Measurements from ENCODE around the gene CDIP1.
A peak's percentile ranks its signal among the peaks of the same experiment; 100 is the strongest.

The CDIP1 gene

DNA sequence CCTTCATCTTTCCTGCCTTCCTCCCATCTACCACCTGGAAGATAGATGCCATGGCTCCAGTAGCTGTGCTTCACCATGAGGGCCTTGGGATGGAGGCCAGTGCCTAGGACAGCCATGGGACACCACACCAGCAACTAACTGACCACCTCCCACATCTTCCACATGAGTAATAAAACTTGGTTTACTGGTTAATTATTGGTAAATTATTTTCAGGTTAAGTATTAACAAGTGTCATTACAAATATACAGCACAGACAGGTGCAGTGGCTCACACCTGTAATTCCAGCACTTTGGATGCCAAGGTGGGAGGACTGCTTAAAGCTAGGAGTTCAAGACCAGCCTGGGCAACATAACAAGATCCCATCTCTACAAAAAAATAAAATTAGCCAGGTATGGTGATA is 14.0 kb downstream of the CDIP1 start:
- Mint-ChIP-seq H3K9me3 (no peaks in the 10 kb centered on the region), H3K27ac (no peak overlapping the region), H3K4me3 (no peak overlapping the region), H3K36me3 (ENCODE audit: low read depth) (peaks cover 17% of the 10 kb centered on the region), H3K4me1 (peaks cover 54% of the 10 kb centered on the region), H3K27me3 (ENCODE audit: low read depth, poor library complexity) (no peaks in the 10 kb centered on the region)
- no peak for TF ChIP-seq CTCF (IDR thresholded peaks at IDR 0.05)
- DNase-seq = no peak

- H3K4me3 Mint-ChIP-seq = no peak overlapping the region
- no peaks in the 10 kb centered on the region for H3K9me3 Mint-ChIP-seq
- peaks cover 46% of the 10 kb centered on the region for H3K4me1 Mint-ChIP-seq
- no peaks in the 10 kb centered on the region for H3K27me3 Mint-ChIP-seq (ENCODE audit: low read depth, poor library complexity)
- TF ChIP-seq CTCF (IDR thresholded peaks at IDR 0.05) = no peak
- H3K27ac Mint-ChIP-seq = no peak overlapping the region
- DNase-seq = no peak
- peaks cover 17% of the 10 kb centered on the region for H3K36me3 Mint-ChIP-seq (ENCODE audit: low read depth)
Measured at GRCh38 chr16:4523686-4524085, 14.9 kb downstream of the CDIP1 start.

DNA sequence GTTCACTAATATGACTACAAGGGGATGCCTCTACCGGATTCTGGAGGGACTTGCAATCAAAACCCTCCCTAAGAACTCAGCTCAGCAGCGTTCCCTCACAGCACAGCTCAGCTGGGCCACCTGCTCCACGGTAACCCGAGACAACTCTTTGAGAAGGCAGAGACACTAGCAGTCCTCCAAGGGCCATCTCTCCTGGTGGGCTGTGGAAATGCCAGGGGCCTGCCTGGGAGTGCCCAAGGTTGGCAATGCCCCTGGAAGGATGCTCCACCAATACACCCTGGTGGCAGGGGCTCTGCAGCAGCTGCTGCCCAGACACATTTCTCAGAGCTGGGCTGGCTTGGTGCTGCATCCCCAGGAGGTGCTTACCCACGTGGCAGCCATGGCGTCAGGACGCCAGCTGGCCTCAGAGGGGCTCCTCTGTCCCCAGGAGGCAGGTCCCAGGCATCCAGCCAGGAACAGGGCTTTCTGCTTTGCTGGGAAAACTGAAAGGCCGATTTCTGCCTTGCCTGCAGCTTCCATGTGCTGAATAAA is 16.5 kb downstream of the CDIP1 start:
- H3K9me3 Mint-ChIP-seq = no peaks in the 10 kb centered on the region
- H3K4me3 Mint-ChIP-seq = no peak overlapping the region
- DNase-seq = no peak
- H3K36me3 Mint-ChIP-seq (ENCODE audit: low read depth) = peaks cover 17% of the 10 kb centered on the region
- H3K27ac Mint-ChIP-seq = peak overlapping the region; percentile 94
- no peaks in the 10 kb centered on the region for H3K27me3 Mint-ChIP-seq (ENCODE audit: low read depth, poor library complexity)
- H3K4me1 Mint-ChIP-seq = peaks cover 42% of the 10 kb centered on the region
- TF ChIP-seq CTCF (IDR thresholded peaks at IDR 0.05) = no peak

DNA sequence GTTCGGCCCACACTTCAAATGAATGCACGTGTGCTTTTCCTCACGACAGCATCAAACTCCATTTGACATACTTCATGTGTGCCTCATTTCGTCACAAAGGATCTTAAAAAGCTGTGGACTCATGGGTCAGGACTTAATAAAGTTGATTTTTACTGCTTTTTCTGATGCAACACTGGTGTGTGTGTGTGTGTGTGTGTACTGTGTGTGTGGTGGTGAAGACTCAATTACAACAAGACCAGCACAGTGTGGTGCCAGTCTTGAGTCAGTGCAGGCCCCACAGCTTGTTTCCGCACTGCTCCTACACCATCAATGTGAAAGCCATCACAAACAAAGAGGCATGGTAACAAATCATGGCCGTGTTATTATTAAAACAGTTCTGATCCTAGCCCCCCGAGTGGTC is 17.7 kb downstream of the CDIP1 start:
- H3K36me3 Mint-ChIP-seq (ENCODE audit: low read depth) = peaks cover 17% of the 10 kb centered on the region
- no peak for DNase-seq
- H3K9me3 Mint-ChIP-seq = no peaks in the 10 kb centered on the region
- no peak overlapping the region for H3K4me3 Mint-ChIP-seq
- peaks cover 2% of the 10 kb centered on the region for H3K27me3 Mint-ChIP-seq (ENCODE audit: low read depth, poor library complexity)
- peak overlapping the region; percentile 88 for H3K27ac Mint-ChIP-seq
- no peak for TF ChIP-seq CTCF (IDR thresholded peaks at IDR 0.05)
- peaks cover 40% of the 10 kb centered on the region for H3K4me1 Mint-ChIP-seq

DNA sequence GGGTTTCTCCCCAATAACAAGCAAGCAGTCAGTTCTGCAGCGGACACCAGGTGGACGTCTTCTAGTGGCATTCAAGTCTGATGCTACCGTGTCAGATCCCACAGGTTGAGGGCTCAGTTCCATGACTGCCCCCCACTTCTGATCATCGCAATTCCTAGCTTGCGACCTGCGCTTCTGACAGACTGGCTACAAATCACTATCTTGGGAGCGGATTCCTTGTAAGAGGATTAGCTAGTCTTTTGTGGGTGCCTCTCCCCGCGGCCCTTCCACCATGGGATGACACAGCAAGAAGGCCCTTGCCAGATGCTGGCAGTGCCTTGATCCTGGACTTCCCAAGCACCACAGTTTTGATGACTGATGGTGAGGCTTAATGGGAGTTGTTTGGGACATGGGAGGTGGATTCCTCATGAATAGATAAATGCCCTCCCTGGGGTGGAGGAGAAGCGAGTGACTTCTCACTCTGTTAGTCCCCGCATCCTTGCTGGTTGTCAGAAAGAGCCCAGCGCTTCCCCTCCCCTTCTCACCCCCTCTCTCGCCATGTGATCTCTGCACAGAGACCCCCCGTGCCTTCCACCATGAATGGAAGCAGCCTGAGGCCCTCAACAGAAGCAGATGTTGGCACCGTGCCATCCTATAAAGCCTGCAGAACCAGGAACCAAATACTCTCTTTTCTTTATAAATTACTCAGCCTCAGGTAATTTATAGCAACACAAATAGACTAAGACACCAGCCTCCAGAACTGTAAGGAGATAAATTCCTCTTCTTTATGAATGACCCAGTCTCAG is 19.1 kb downstream of the CDIP1 start:
- no peak overlapping the region for H3K4me3 Mint-ChIP-seq
- no peak for TF ChIP-seq CTCF (IDR thresholded peaks at IDR 0.05)
- H3K36me3 Mint-ChIP-seq (ENCODE audit: low read depth) = peaks cover 12% of the 10 kb centered on the region

More for the DNA sequence above, 19.1 kb downstream of the CDIP1 start:
- Mint-ChIP-seq H3K27me3 (ENCODE audit: low read depth, poor library complexity) (peaks cover 2% of the 10 kb centered on the region), H3K27ac (no peak overlapping the region), H3K4me1 (peaks cover 32% of the 10 kb centered on the region), H3K9me3 (no peaks in the 10 kb centered on the region)
- no peak for DNase-seq

Measured in nephron progenitor cell (in vitro differentiated cells).